Hepatocyte (in vitro differentiated cells): Measurements from ENCODE around the gene LRRC4C. TPM values are rescaled to one million over a fixed set of nuclear protein-coding genes. Genes with fewer than 3 reads are reported as not detected.

Experiments
- DNase-seq: peaks from one replicate; pipeline ENCODE4 v3.0.0-alpha.2; 2016; ENCODE audit warnings: low spot score
- H2AFZ ChIP-seq: fragments of 200-600 bp; sonication (generic); 2 replicates; pipeline ENCODE4 v1.6.0; 2016; ENCODE audit warnings: antibody characterized with exemption, mild to moderate bottlenecking
- H3K27ac ChIP-seq: fragments of 200-600 bp; sonication (generic); 2 replicates; pipeline ENCODE4 v1.5.1; 2016; ENCODE audit warnings: mild to moderate bottlenecking
- H3K27me3 ChIP-seq: fragments of 200-600 bp; sonication (generic); 2 replicates; pipeline ENCODE4 v1.6.1; 2016
- H3K36me3 ChIP-seq: fragments of 200-600 bp; sonication (generic); replicated peaks from 2 replicates; pipeline ENCODE4 v1.5.1; 2016; ENCODE audit warnings: low read depth; ENCODE audit not compliant: insufficient read depth
- H3K4me1 ChIP-seq: fragments of 200-600 bp; sonication (generic); 2 replicates; pipeline ENCODE4 v1.5.1; 2016; ENCODE audit warnings: mild to moderate bottlenecking, moderate library complexity; ENCODE audit not compliant: insufficient read depth
- H3K4me2 ChIP-seq: fragments of 200-600 bp; sonication (generic); 2 replicates; pipeline ENCODE4 v1.6.0; 2016
- H3K4me3 ChIP-seq: fragments of 200-600 bp; sonication (generic); 2 replicates; pipeline ENCODE4 v1.5.1; 2016; ENCODE audit warnings: mild to moderate bottlenecking
- H3K79me2 ChIP-seq: fragments of 200-600 bp; sonication (generic); 2 replicates; pipeline ENCODE4 v1.6.0; 2017; ENCODE audit warnings: mild to moderate bottlenecking
- H3K9me2 ChIP-seq: fragments of 200-600 bp; sonication (generic); replicated peaks from 2 replicates; pipeline ENCODE4 v1.6.0; 2017; ENCODE audit warnings: mild to moderate bottlenecking; ENCODE audit not compliant: insufficient read depth
- H3K9me3 ChIP-seq: fragments of 200-600 bp; sonication (generic); 2 replicates; pipeline ENCODE4 v1.5.1; 2016; ENCODE audit warnings: low read depth, mild to moderate bottlenecking
- H4K20me1 ChIP-seq: fragments of 200-600 bp; sonication (generic); 2 replicates; pipeline ENCODE4 v1.6.0; 2016; ENCODE audit warnings: mild to moderate bottlenecking; ENCODE audit not compliant: insufficient read depth, poor library complexity, severe bottlenecking
- EZH2 ChIP-seq: fragments of 200-600 bp; sonication (generic); IDR thresholded peaks from 2 replicates; pipeline ENCODE4 v1.6.1; 2016; ENCODE audit warnings: antibody characterized with exemption, mild to moderate bottlenecking, borderline replicate concordance
- EZH2phosphoT487 ChIP-seq: fragments of 200-600 bp; sonication (generic); IDR thresholded peaks from one replicate; pipeline ENCODE4 v1.6.1; 2018; ENCODE audit warnings: antibody characterized with exemption, mild to moderate bottlenecking, low read depth, moderate library complexity; ENCODE audit not compliant: unreplicated experiment, severe bottlenecking
- WGBS: methylation state at CpG from one replicate; pipeline ENCODE4 v1.1.6; 2016; ENCODE audit warnings: low lambda C conversion rate; ENCODE audit errors: missing lambda C conversion rate; 5-methylcytosine and 5-hydroxymethylcytosine counted together
- polyA plus RNA-seq: library from polyadenylated mRNA; unstranded; fragments of >200 nt; fragmentation: Nextera tagmentation; extraction: Ambion mirVana; gene quantifications from 2 replicates; pipeline ENCODE4 v1.2.1, GENCODE V29; 2016
- total RNA-seq: library from RNA; depleted of rRNA; stranded (reverse); fragments of >200 nt; gene quantifications from 2 replicates; pipeline ENCODE4 v1.2.3, GENCODE V29; 2014
- TF ChIP-seq, protein P1 (sequence below): fragments of 200-600 bp; sonication (generic); IDR thresholded peaks from 2 replicates; pipeline ENCODE4 v1.5.1; 2016; ENCODE audit warnings: antibody characterized with exemption, mild to moderate bottlenecking; ENCODE audit not compliant: poor library complexity

Gene LRRC4C
- total and polyA plus RNA-seq, 2 experiments from 2014 or later: 1.1 to 3.1 TPM

DNA sequence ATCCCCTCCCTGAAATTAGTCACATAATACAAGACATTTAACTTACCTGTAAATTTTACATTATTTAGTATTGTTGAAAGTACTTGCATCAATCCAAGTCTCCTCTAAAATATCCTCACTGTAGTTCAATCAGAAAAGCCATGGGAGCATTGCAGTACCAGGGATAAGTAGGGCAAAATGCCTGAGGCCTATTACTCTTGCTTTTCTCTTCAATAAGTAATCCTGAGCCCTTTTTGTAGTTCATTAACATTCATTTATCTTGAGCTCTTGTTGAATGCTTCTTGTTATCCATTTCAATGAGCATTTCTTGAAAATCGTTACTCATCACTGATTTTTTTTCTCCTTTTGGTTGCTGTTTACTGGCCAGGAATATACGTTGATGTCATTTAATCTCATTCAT lies 414.7 kb downstream of the LRRC4C start:
- WGBS: 77% methylated on average over 2 of the region's 2 CpGs
- H2AFZ ChIP-seq: no peak overlapping the region
- no peak overlapping the region for H3K4me2 ChIP-seq
- no peaks in the 10 kb centered on the region for H3K9me3 ChIP-seq
- TF ChIP-seq, protein P1, sequence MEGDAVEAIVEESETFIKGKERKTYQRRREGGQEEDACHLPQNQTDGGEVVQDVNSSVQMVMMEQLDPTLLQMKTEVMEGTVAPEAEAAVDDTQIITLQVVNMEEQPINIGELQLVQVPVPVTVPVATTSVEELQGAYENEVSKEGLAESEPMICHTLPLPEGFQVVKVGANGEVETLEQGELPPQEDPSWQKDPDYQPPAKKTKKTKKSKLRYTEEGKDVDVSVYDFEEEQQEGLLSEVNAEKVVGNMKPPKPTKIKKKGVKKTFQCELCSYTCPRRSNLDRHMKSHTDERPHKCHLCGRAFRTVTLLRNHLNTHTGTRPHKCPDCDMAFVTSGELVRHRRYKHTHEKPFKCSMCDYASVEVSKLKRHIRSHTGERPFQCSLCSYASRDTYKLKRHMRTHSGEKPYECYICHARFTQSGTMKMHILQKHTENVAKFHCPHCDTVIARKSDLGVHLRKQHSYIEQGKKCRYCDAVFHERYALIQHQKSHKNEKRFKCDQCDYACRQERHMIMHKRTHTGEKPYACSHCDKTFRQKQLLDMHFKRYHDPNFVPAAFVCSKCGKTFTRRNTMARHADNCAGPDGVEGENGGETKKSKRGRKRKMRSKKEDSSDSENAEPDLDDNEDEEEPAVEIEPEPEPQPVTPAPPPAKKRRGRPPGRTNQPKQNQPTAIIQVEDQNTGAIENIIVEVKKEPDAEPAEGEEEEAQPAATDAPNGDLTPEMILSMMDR: no peak
- no peak for TF ChIP-seq EZH2
- TF ChIP-seq EZH2phosphoT487: no peak
- H3K4me3 ChIP-seq: no peak overlapping the region
- no peaks in the 10 kb centered on the region for H3K9me2 ChIP-seq
- H4K20me1 ChIP-seq: no peaks in the 10 kb centered on the region
- H3K27ac ChIP-seq: no peak overlapping the region
- H3K4me1 ChIP-seq: no peaks in the 10 kb centered on the region
- DNase-seq: no peak
- no peaks in the 10 kb centered on the region for H3K79me2 ChIP-seq
- no peaks in the 10 kb centered on the region for H3K36me3 ChIP-seq
- H3K27me3 ChIP-seq: no peaks in the 10 kb centered on the region

DNA sequence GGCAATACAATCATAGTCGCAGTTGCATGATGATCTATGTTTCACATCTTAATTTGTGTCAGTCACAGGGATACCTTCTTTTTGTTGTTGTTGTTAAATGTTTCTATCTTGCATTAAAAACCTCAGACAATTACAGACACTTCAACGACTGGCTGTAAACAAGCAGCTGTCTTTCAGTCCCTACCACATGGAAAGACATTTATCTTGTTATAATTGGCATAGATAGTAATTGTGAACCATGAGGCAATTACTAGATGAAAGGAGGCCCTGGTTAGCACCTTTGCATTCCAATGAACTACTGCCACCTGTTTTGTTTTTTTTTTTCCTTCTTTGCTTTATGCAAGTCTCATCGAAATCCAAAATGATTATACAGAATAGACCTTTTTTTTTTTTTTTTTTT lies 416.8 kb downstream of the LRRC4C start:
- Histone ChIP-seq H2AFZ (no peak overlapping the region), H3K27ac (no peak overlapping the region), H4K20me1 (no peaks in the 10 kb centered on the region), H3K4me1 (no peaks in the 10 kb centered on the region), H3K4me2 (no peak overlapping the region), H3K36me3 (no peaks in the 10 kb centered on the region), H3K27me3 (no peaks in the 10 kb centered on the region), H3K4me3 (no peak overlapping the region), H3K9me2 (no peaks in the 10 kb centered on the region), H3K79me2 (no peaks in the 10 kb centered on the region), H3K9me3 (no peaks in the 10 kb centered on the region)
- DNase-seq: no peak
- 82% methylated on average over 3 of the region's 3 CpGs for WGBS
- TF ChIP-seq, protein P1: no peak
- no peak for TF ChIP-seq EZH2

DNA sequence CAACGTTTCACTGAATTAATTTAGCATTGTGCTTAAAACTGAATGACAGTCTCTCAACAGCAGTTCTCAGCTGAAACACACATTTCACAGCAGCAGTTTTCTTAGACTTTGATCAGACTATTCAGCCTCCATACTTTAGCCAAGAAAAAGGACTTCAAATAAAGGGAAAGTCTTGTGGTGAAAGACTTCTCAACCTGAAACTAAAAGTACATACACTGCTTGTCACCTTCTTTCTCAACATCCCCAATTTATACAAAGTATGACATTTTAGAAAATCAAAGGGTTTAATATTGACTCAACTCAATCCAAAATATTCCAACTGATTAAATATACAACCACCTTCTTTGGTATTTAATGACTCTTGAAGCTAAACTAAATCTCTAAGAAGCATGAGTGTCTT lies 419.0 kb downstream of the LRRC4C start:
- TF ChIP-seq, protein P1: no peak
- no peak for TF ChIP-seq EZH2phosphoT487
- no peak for TF ChIP-seq EZH2
- WGBS: 82% methylated on average over 1 of the region's 1 CpG
- H3K4me2 ChIP-seq: no peak overlapping the region

DNA sequence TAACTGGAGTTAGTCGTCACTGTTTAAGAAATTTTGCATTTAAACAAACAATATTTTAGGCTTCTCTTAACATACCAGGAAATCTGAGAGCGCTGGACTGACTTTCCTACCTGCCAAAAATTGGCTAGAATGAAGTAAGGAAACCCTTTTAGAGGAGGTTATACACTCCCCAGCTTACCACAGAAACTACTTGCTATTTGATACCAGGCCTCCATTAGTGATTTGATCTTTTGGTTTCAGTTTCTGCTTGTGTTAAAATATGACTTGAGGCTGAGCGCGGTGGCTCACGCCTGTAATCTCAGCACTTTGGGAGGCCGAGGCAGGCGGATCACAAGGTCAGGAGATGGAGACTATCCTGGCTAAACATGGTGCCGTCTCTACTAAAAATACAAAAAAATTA lies 419.9 kb downstream of the LRRC4C start:
- H3K4me3 ChIP-seq: no peak overlapping the region
- H4K20me1 ChIP-seq: no peaks in the 10 kb centered on the region
- H3K36me3 ChIP-seq: no peaks in the 10 kb centered on the region
- TF ChIP-seq EZH2 (no peak), EZH2phosphoT487 (no peak)
- H2AFZ ChIP-seq: no peak overlapping the region
- no peaks in the 10 kb centered on the region for H3K79me2 ChIP-seq
- WGBS: 70% methylated on average over 8 of the region's 8 CpGs
- H3K27me3 ChIP-seq: no peaks in the 10 kb centered on the region
- H3K9me3 ChIP-seq: no peaks in the 10 kb centered on the region
- no peak for DNase-seq
- H3K4me2 ChIP-seq: no peak overlapping the region
- H3K4me1 ChIP-seq: no peaks in the 10 kb centered on the region
- H3K27ac ChIP-seq: no peak overlapping the region
- no peaks in the 10 kb centered on the region for H3K9me2 ChIP-seq

More for the DNA sequence above, 419.0 kb downstream of the LRRC4C start:
- Histone ChIP-seq H4K20me1 (no peaks in the 10 kb centered on the region), H3K9me3 (no peaks in the 10 kb centered on the region), H3K79me2 (no peaks in the 10 kb centered on the region), H3K27me3 (no peaks in the 10 kb centered on the region), H3K4me3 (no peak overlapping the region), H3K36me3 (no peaks in the 10 kb centered on the region), H3K4me1 (no peaks in the 10 kb centered on the region), H3K27ac (no peak overlapping the region), H3K9me2 (no peaks in the 10 kb centered on the region), H2AFZ (no peak overlapping the region)
- no peak for DNase-seq
